HL-60 (cell line): ENCODE data around the gene MXRA7.

Source experiments
- CTCF ChIP-seq: IDR thresholded peaks from one replicate; pipeline ENCODE4 v1.5.1; 2011; ENCODE audit warnings: low read length, control low read depth, inconsistent platforms; ENCODE audit not compliant: insufficient read depth
- GABPA ChIP-seq: IDR thresholded peaks from 2 replicates; pipeline ENCODE4 v1.6.1; 2012; ENCODE audit warnings: low read depth
- POLR2AphosphoS5 ChIP-seq: IDR thresholded peaks from 2 replicates; pipeline ENCODE4 v1.6.1; 2012; ENCODE audit warnings: low read depth
- REST ChIP-seq: IDR thresholded peaks from 2 replicates; pipeline ENCODE4 v1.6.1; 2012; ENCODE audit warnings: low read depth; ENCODE audit not compliant: insufficient replicate concordance

GRCh38 chr17:76727745-76728456 is 17.1 kb upstream of the MXRA7 start:
- TF ChIP-seq CTCF (no peak), REST (no peak), POLR2AphosphoS5 (no peak), GABPA (no peak)
